Stimulated activated effector memory CD8-positive, alpha-beta T cell treated with anti-CD3 and anti-CD28 coated beads, Interleukin-12 subunit alpha, Interleukin-12 subunit beta, amount 100 ng/mL, for 72 hours (primary cell): ENCODE results near the gene CAMSAP2.

Experiments used
- ATAC-seq: fragments of 150-1000 bp; cut with Tn5 transposase; 2 replicates; pipeline ENCODE4 v1.10.0; 2021
- DNase-seq, 2 donors: peaks; one replicate each; pipeline ENCODE4 v3.0.0; 2021 to 2022; ENCODE audit warnings: low spot score in 2 of 2
- H3K27ac Mint-ChIP-seq: one replicate; pipeline ENCODE4 v1.8.0; 2022; ENCODE audit warnings: mild to moderate bottlenecking, mixed read lengths
- H3K36me3 Mint-ChIP-seq: one replicate; pipeline ENCODE4 v1.8.0; 2022; ENCODE audit warnings: mild to moderate bottlenecking, mixed read lengths
- H3K4me1 Mint-ChIP-seq: one replicate; pipeline ENCODE4 v1.8.0; 2022; ENCODE audit warnings: mixed read lengths
- H3K4me3 Mint-ChIP-seq: one replicate; pipeline ENCODE4 v1.8.0; 2022; ENCODE audit warnings: mild to moderate bottlenecking, mixed read lengths
- H3K9me3 Mint-ChIP-seq: one replicate; pipeline ENCODE4 v1.8.0; 2022; ENCODE audit warnings: mixed read lengths

CAMSAP2 gene

DNA sequence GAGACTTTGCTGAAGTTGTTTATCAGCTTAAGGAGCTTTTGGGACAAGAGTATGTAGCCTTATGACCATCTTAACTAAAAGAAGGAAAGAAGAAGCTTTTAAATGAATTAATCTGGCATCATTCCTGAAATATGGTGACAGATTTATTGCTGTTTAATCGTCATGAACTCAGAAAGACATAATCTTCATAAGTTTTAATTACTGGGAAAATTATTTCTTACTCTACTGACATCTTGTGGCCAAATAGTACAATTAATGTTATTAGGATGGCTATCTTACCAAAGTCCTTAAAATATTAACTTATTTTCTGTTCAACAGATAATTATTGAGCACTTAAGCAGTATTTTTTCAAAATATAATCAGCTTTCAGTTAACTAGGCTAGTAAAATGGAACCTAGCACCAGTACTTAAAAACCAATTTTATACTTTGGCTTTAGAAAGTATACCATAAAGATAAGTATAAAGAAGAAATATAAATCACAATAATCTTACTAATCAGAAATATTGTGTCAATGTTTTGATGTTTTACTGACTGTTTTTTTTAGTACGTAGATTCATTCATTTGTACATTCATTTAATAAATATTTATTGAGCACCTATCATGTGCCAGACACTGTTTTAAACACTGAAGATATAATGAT is 99.4 kb downstream of the CAMSAP2 start:
- DNase-seq = no peak

DNA sequence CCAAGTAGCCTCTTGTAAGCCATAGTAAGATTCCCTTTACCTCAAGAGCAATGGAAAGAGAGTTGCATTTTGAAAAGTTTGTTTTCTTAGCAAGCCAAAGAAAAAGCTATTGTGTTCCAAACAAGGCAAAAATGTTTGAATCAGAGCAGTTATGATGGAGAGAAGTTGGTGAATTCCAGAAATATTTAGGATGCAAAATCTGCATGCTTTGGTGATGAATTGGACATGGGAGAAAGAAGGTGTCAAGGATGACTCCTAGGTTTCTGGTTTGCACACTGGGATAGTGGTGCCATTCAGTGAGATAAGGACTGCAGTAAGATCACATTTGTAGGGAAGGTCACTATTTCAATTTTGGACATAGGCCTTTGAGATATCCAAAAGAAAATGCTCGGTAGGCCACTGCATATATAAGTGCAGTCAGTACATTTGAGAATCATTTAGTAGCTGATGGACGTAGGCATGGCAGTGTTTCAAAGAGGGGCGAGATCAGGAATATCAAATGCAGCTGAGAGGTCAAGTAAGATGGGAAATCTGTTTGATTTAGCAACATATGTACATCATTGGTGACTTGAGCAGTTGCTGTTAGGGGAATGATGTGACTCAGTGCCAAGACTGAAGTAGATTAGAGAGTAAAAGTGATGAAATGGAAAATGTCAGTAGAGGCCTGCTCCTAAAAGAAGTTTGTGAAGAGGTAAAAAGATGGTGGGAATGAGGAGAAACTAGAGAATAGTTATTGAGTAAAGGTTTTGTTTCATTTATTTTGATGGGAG is 100.2 kb downstream of the CAMSAP2 start:
- ATAC-seq (no peak), DNase-seq (no peak)
- no peaks in the 10 kb centered on the region for H3K36me3 Mint-ChIP-seq
- H3K9me3 Mint-ChIP-seq = no peaks in the 10 kb centered on the region
- no peaks in the 10 kb centered on the region for H3K4me1 Mint-ChIP-seq
- H3K4me3 Mint-ChIP-seq = no peak overlapping the region
- no peak overlapping the region for H3K27ac Mint-ChIP-seq

More for the DNA sequence above, 99.4 kb downstream of the CAMSAP2 start:
- no peaks in the 10 kb centered on the region for H3K9me3 Mint-ChIP-seq
- H3K27ac Mint-ChIP-seq = no peak overlapping the region
- H3K36me3 Mint-ChIP-seq = no peaks in the 10 kb centered on the region
- no peaks in the 10 kb centered on the region for H3K4me1 Mint-ChIP-seq
- ATAC-seq = no peak
- no peak overlapping the region for H3K4me3 Mint-ChIP-seq

- ATAC-seq (no peak), DNase-seq (no peak)
- Mint-ChIP-seq H3K9me3 (no peaks in the 10 kb centered on the region), H3K4me3 (no peak overlapping the region), H3K4me1 (no peaks in the 10 kb centered on the region), H3K36me3 (no peaks in the 10 kb centered on the region), H3K27ac (no peak overlapping the region)
Measured at GRCh38 chr1:200845360-200845759, 106.7 kb downstream of the CAMSAP2 start.

GRCh38 chr1:200846398-200846797 is 107.7 kb downstream of the CAMSAP2 start:
- H3K4me3 Mint-ChIP-seq = no peak overlapping the region
- ATAC-seq (no peak), DNase-seq (no peak)
- H3K36me3 Mint-ChIP-seq = no peaks in the 10 kb centered on the region
- no peak overlapping the region for H3K27ac Mint-ChIP-seq
- H3K4me1 Mint-ChIP-seq = no peaks in the 10 kb centered on the region
- no peaks in the 10 kb centered on the region for H3K9me3 Mint-ChIP-seq

- H3K9me3 Mint-ChIP-seq = no peaks in the 10 kb centered on the region
- H3K4me1 Mint-ChIP-seq = no peaks in the 10 kb centered on the region
- DNase-seq (no peak), ATAC-seq (no peak)
- H3K27ac Mint-ChIP-seq = no peak overlapping the region
- no peaks in the 10 kb centered on the region for H3K36me3 Mint-ChIP-seq
- no peak overlapping the region for H3K4me3 Mint-ChIP-seq
Measured at GRCh38 chr1:200849430-200849829, 110.7 kb downstream of the CAMSAP2 start.

DNA sequence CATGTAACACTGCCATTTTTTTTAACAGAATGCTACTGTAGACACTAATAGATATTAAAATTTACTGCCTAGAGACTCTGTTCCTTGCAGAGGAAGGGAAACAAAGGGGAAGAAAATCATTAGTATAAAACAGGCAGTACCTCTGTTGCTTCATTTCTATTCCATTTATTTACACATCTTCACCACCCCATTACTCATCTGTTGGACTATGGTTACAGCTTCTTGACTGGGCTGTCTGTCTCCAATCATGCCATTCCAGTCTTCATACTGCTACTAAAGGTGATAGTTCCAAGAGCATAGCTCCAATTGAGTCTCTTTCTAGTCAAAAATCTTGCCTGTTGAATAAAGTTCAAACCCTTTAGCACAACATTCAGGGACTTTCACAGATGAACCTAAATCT is 111.9 kb downstream of the CAMSAP2 start:
- Mint-ChIP-seq H3K9me3 (no peaks in the 10 kb centered on the region), H3K36me3 (no peaks in the 10 kb centered on the region), H3K4me1 (no peaks in the 10 kb centered on the region), H3K4me3 (no peak overlapping the region), H3K27ac (no peak overlapping the region)
- DNase-seq (no peak), ATAC-seq (no peak)

GRCh38 chr1:200856716-200857357 is 118.1 kb downstream of the CAMSAP2 start:
- no peaks in the 10 kb centered on the region for H3K9me3 Mint-ChIP-seq
- H3K4me1 Mint-ChIP-seq = peaks cover 7% of the 10 kb centered on the region
- H3K27ac Mint-ChIP-seq = no peak overlapping the region
- no peaks in the 10 kb centered on the region for H3K36me3 Mint-ChIP-seq
- no peak overlapping the region for H3K4me3 Mint-ChIP-seq
- DNase-seq (no peak), ATAC-seq (peak; percentile 81)

GRCh38 chr1:200857804-200858203 is 119.1 kb downstream of the CAMSAP2 start:
- Mint-ChIP-seq H3K9me3 (no peaks in the 10 kb centered on the region), H3K4me3 (no peak overlapping the region), H3K36me3 (no peaks in the 10 kb centered on the region), H3K4me1 (peaks cover 17% of the 10 kb centered on the region), H3K27ac (no peak overlapping the region)
- ATAC-seq (no peak), DNase-seq (no peak)

DNA sequence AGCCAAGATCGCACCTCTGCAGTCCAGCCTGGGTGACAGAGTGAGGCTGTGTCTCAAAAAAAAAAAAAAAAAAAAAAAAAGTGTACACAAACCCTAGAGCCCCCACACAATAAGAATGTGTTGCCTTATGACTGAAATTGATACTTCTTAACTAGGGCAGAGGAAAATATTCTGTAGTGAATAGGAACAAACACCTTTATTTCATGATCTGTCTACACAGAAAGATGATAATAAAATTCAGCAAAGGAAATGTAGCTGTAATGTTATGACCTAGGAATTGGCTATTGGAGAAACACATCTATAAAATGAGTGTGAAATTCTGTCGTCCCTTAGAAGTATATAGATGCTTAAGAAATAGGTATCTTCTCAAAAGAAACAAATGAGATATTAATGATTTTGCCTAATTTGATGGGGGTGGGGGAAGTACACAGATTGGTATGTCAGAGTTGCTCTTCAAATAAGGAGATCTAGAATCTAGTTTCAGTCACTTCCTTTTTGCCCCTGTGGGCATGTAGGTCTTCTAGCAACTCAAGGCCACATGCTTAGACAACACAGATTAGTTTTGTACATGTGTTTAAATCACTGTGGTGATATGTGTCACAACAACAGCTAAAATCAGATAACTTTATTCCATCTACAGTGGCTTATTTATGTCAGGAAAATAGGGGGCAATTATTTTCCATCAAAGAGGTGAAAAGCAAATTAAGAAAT is 123.4 kb downstream of the CAMSAP2 start:
- DNase-seq (no peak), ATAC-seq (peak; percentile 78)
- peak overlapping the region; percentile 32 for H3K4me3 Mint-ChIP-seq
- no peaks in the 10 kb centered on the region for H3K36me3 Mint-ChIP-seq
- peak overlapping the region; percentile 63 for H3K27ac Mint-ChIP-seq
- H3K4me1 Mint-ChIP-seq = peaks cover 31% of the 10 kb centered on the region
- H3K9me3 Mint-ChIP-seq = no peaks in the 10 kb centered on the region

DNA sequence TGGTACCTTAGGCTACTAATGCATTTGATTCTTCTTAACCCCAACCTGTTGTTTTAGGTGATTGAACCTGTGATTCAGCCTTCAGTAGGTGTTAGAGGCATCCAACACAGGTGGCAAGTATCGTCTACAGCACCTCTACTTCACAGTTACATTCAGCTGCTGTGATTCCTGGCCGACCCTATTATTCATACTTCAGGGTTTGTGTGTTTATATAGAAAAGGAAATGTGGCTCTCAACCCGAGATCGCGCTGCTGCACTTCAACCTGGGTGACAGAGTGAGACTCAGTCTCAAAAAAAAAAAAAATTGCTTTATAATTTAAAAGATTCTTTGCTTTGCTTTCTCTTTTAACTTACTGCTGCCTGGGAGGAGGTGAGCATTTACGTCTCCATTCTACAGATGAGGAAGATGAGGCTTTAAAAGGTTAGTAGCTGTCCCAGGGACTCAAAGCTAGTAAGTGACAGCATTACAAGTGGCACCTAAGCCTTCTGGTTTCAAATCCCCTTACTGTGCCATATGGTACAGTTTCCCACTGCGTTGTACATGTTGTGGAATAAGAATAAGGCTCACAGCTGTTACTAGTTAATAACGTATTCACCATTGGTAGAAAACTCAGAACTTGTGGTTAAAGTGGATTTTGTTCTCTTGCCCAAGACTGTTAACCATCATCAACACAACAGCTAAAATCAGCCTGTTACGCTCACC is 124.2 kb downstream of the CAMSAP2 start:
- peaks cover 37% of the 10 kb centered on the region for H3K4me1 Mint-ChIP-seq
- no peak for DNase-seq
- H3K4me3 Mint-ChIP-seq = peak overlapping the region; percentile 32

DNA sequence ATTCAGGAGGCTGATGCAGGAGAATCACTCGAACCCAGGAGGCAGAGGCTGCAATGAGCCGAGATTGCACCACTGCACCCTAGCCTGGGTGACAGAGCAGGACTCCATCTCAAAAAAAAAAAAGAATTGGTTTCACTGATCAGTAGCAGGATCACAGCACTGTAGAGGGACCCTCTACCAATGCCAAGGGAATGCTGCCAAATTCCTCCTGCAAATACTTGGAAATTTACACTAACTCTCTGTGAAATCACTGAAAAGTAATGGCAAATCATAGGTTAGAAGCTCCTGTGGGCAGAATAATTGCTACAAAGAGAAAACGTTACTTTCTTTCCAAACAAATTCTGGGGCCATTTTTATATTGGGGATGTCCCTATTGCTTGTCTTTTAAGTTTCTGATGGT is 127.4 kb downstream of the CAMSAP2 start:
- Mint-ChIP-seq H3K36me3 (no peaks in the 10 kb centered on the region), H3K27ac (no peak overlapping the region), H3K9me3 (no peaks in the 10 kb centered on the region), H3K4me1 (peaks cover 58% of the 10 kb centered on the region), H3K4me3 (no peak overlapping the region)
- DNase-seq = no peak
- no peak for ATAC-seq

More for the DNA sequence above, 124.2 kb downstream of the CAMSAP2 start:
- peak; percentile 66 for ATAC-seq
- no peaks in the 10 kb centered on the region for H3K9me3 Mint-ChIP-seq
- H3K36me3 Mint-ChIP-seq = no peaks in the 10 kb centered on the region
- H3K27ac Mint-ChIP-seq = peak overlapping the region; percentile 63

GRCh38 chr1:200866521-200866920 is 127.8 kb downstream of the CAMSAP2 start:
- ATAC-seq = peak; percentile 84
- no peak overlapping the region for H3K27ac Mint-ChIP-seq
- H3K4me3 Mint-ChIP-seq = peak overlapping the region; percentile 37
- no peaks in the 10 kb centered on the region for H3K9me3 Mint-ChIP-seq
- DNase-seq = no peak
- H3K4me1 Mint-ChIP-seq = peaks cover 62% of the 10 kb centered on the region
- no peaks in the 10 kb centered on the region for H3K36me3 Mint-ChIP-seq

GRCh38 chr1:200867018-200867811 is 128.5 kb downstream of the CAMSAP2 start:
- Mint-ChIP-seq H3K36me3 (no peaks in the 10 kb centered on the region), H3K4me3 (peak overlapping the region; percentile 37), H3K9me3 (no peaks in the 10 kb centered on the region), H3K4me1 (peaks cover 63% of the 10 kb centered on the region), H3K27ac (no peak overlapping the region)
- ATAC-seq (peak; percentile 1), DNase-seq (no peak)

DNA sequence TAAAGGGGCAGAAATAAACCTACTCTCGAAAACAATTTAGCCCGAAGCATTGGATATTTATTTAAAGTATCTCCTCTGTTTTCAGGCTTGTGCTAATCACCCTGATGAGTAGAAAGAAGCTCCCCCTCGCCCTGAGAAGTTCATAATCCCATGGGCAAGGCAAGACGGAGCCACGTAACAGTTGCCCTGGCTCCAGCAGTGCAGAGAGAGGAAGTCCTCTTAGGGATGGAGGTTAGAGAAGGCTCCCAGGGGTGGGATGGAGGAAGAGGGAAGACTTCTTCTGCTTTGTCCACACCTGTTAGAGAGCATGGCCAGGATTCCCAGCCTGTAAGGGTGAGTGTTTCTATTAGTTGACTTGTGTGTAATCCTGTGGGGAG is 130.7 kb downstream of the CAMSAP2 start:
- Mint-ChIP-seq H3K4me1 (peaks cover 58% of the 10 kb centered on the region), H3K36me3 (no peaks in the 10 kb centered on the region), H3K4me3 (peak overlapping the region; percentile 33), H3K9me3 (no peaks in the 10 kb centered on the region), H3K27ac (no peak overlapping the region)
- no peak for DNase-seq
- ATAC-seq = no peak
